ENCODE measurements around the gene ABLIM2. TPM values are rescaled to one million over a fixed set of nuclear protein-coding genes. Genes with fewer than 3 reads are reported as not detected.

ABLIM2 gene
- total RNA-seq, 2 donors from 2014 or later = 2.6 to 7.3 TPM

DNA sequence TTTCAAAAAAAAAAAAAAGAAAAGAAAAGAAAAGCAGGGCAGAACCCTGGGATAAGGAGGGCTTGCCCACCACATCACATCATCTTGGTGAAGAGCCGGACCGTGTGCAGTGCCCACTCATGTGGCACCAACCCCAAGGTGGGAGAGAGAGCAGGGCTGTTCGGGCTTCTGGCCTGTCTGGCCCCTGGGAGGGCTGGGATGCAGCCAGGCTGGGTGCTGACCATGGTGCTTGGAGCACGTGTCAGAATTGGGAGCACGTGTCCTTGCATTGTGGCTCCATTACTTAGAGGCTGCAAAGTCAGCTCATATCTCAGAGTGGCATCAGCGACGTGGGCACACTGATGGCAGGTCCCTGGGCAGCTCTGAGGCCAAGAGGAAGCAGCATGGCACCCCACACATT, 118.0 kb downstream of the ABLIM2 start:
- intact Hi-C loops (cut with DNase I) = no loop called here
- H3K4me1 ChIP-seq (replicated peaks) = no peaks in the 10 kb centered on the region
- H3K36me3 ChIP-seq = no peaks in the 10 kb centered on the region
- WGBS = 69% methylated on average over 7 of the region's 7 CpGs
- no peaks in the 10 kb centered on the region for H3K9me3 ChIP-seq
- TF ChIP-seq POLR2AphosphoS5 (IDR thresholded peaks at IDR 0.05) (no peak), CTCF (IDR thresholded peaks at IDR 0.05) (no peak), POLR2A (IDR thresholded peaks at IDR 0.05) (no peak)
- no peak overlapping the region for H3K4me3 ChIP-seq
- DNase-seq (ENCODE audit: low spot score) = no peak
- no peak overlapping the region for H3K27ac ChIP-seq
- no peaks in the 10 kb centered on the region for H3K27me3 ChIP-seq (replicated peaks; ENCODE audit: insufficient read depth)

DNA sequence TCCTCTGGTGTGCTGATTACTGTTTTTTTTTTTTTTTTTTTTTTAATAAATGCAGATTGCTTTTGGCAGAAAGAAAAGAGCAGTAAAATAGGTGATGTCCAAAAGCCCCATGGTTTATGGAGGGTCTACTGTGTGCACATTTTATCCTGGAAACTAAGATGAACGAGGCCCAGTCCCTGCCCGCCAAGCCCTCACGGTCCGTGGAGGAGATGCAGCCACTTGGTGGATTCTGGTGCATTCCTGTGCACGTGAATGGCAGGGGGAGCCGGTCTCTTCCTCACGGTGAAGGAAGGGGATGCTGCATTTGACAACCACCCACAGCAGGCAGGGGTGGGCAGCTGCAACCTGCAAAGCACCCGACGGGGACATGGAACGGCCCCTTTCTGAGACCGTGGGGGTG, 118.8 kb downstream of the ABLIM2 start:
- no peaks in the 10 kb centered on the region for H3K9me3 ChIP-seq
- no peaks in the 10 kb centered on the region for H3K36me3 ChIP-seq
- H3K27ac ChIP-seq = no peak overlapping the region
- no peaks in the 10 kb centered on the region for H3K4me1 ChIP-seq (replicated peaks)
- DNase-seq (ENCODE audit: low spot score) = no peak
- TF ChIP-seq POLR2A (IDR thresholded peaks at IDR 0.05) (no peak), CTCF (IDR thresholded peaks at IDR 0.05) (no peak), POLR2AphosphoS5 (IDR thresholded peaks at IDR 0.05) (no peak)
- no peak overlapping the region for H3K4me3 ChIP-seq
- WGBS = 89% methylated on average over 11 of the region's 11 CpGs
- no peaks in the 10 kb centered on the region for H3K27me3 ChIP-seq (replicated peaks; ENCODE audit: insufficient read depth)
- intact Hi-C loops (cut with DNase I) = no loop called here

- 30% methylated on average over 6 of the region's 6 CpGs for WGBS
- no peak overlapping the region for H3K4me3 ChIP-seq
- no peak overlapping the region for H3K27ac ChIP-seq
- no peaks in the 10 kb centered on the region for H3K9me3 ChIP-seq
- no peak for TF ChIP-seq POLR2AphosphoS5 (IDR thresholded peaks at IDR 0.05)
- intact Hi-C loops (cut with DNase I) = no loop called here
- H3K36me3 ChIP-seq = no peaks in the 10 kb centered on the region
- no peaks in the 10 kb centered on the region for H3K27me3 ChIP-seq (replicated peaks; ENCODE audit: insufficient read depth)
- DNase-seq (ENCODE audit: low spot score) = no peak
- H3K4me1 ChIP-seq (replicated peaks) = no peaks in the 10 kb centered on the region
These were observed 119.3 kb downstream of the ABLIM2 start for GRCh38 chr4:8039290-8039689.

GRCh38 chr4:8038719-8039251, 119.8 kb downstream of the ABLIM2 start:
- 71% methylated on average over 7 of the region's 7 CpGs for WGBS
- H3K4me3 ChIP-seq = no peak overlapping the region
- H3K4me1 ChIP-seq (replicated peaks) = no peaks in the 10 kb centered on the region
- H3K9me3 ChIP-seq = no peaks in the 10 kb centered on the region
- no peaks in the 10 kb centered on the region for H3K27me3 ChIP-seq (replicated peaks; ENCODE audit: insufficient read depth)
- H3K36me3 ChIP-seq = no peaks in the 10 kb centered on the region
- no peak for TF ChIP-seq POLR2A (IDR thresholded peaks at IDR 0.05)
- intact Hi-C loops (cut with DNase I) = no loop called here
- DNase-seq (ENCODE audit: low spot score) = no peak
- no peak overlapping the region for H3K27ac ChIP-seq

DNA sequence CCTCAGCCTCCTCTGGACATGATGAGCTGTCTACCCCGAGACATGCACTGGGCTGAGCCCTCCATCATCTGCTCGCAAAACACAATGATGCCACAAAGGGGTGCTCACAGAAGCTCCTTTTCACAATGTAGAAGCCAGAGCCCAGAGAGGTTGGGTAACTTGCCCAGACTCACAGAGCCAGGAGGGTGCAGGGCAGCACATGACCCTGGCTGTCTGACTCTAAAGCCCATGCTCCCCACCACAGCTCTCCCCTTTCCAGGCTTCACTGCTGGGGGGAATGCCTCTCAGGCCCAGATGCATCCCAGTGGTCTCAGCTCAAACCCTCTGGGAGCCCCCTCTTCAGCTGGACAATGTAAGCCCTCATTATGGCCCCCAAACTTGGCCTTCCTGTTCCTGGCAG, 120.5 kb downstream of the ABLIM2 start:
- no peak overlapping the region for H3K4me3 ChIP-seq
- H3K4me1 ChIP-seq (replicated peaks) = no peaks in the 10 kb centered on the region
- DNase-seq (ENCODE audit: low spot score) = no peak
- H3K27me3 ChIP-seq (replicated peaks; ENCODE audit: insufficient read depth) = no peaks in the 10 kb centered on the region
- whole genome bisulfite sequencing = 90% methylated on average over 2 of the region's 2 CpGs
- no peak overlapping the region for H3K27ac ChIP-seq
- H3K9me3 ChIP-seq = no peaks in the 10 kb centered on the region
- intact Hi-C loops (cut with DNase I) = no loop called here
- H3K36me3 ChIP-seq = no peaks in the 10 kb centered on the region
- TF ChIP-seq POLR2AphosphoS5 (IDR thresholded peaks at IDR 0.05) (no peak), POLR2A (IDR thresholded peaks at IDR 0.05) (no peak), CTCF (IDR thresholded peaks at IDR 0.05) (no peak)

GRCh38 chr4:8037150-8037769, 121.4 kb downstream of the ABLIM2 start:
- intact Hi-C loops (cut with DNase I) = no loop called here
- no peak for DNase-seq (ENCODE audit: low spot score)
- Histone ChIP-seq H3K27me3 (replicated peaks; ENCODE audit: insufficient read depth) (no peaks in the 10 kb centered on the region), H3K4me1 (replicated peaks) (no peaks in the 10 kb centered on the region), H3K27ac (no peak overlapping the region), H3K36me3 (no peaks in the 10 kb centered on the region), H3K9me3 (no peaks in the 10 kb centered on the region), H3K4me3 (no peak overlapping the region)
- WGBS = 89% methylated on average over 7 of the region's 7 CpGs
- no peak for TF ChIP-seq POLR2A (IDR thresholded peaks at IDR 0.05)
- TF ChIP-seq POLR2AphosphoS5 (IDR thresholded peaks at IDR 0.05) = no peak
- TF ChIP-seq CTCF (IDR thresholded peaks at IDR 0.05) = no peak
